DND-41 (cell line): ENCODE measurements around the gene SCARF1.

ENCODE experiments used
- ATAC-seq: fragments of 200-7000 bp; cut with Tn5 transposase; 3 replicates; pipeline ENCODE4 v1.9.1; 2021; ENCODE audit warnings: low read depth; ENCODE audit not compliant: insufficient read depth
- DNase-seq: peaks from one replicate; pipeline ENCODE4 v3.0.0-alpha.2; 2020
- H2AFZ ChIP-seq: 2 replicates; pipeline ENCODE4 v1.6.0; 2012; ENCODE audit warnings: low read depth, low read length
- H3K27ac ChIP-seq: 2 replicates; pipeline ENCODE4 v1.5.1; 2012; ENCODE audit warnings: low read length, inconsistent platforms
- H3K27me3 ChIP-seq: fragments of 200-600 bp; sonication (generic); 2 replicates; pipeline ENCODE4 v1.6.0; 2012; ENCODE audit warnings: low read length, mild to moderate bottlenecking, inconsistent platforms; ENCODE audit not compliant: insufficient read depth, poor library complexity
- H3K36me3 ChIP-seq: 2 replicates; pipeline ENCODE4 v1.5.1; 2012; ENCODE audit warnings: low read length, inconsistent platforms; ENCODE audit not compliant: insufficient read depth
- H3K4me1 ChIP-seq: 2 replicates; pipeline ENCODE4 v1.5.1; 2012; ENCODE audit warnings: mild to moderate bottlenecking, low read length; ENCODE audit not compliant: insufficient read depth
- H3K4me2 ChIP-seq: 2 replicates; pipeline ENCODE4 v1.6.0; 2012; ENCODE audit warnings: mild to moderate bottlenecking, moderate library complexity, low read length, inconsistent platforms; ENCODE audit not compliant: insufficient read depth
- H3K4me3 ChIP-seq, 2 experiments: fragments of 200-600 bp in 1 of 2; shearing (Covaris generic) in 1 of 2; 2 replicates each; pipeline ENCODE4 v1.5.1; 2012 to 2016; ENCODE audit warnings: inconsistent platforms in 2 of 2, low read length in 2 of 2, mild to moderate bottlenecking in 2 of 2, low read depth in 1 of 2, moderate library complexity in 1 of 2
- H3K79me2 ChIP-seq: 2 replicates; pipeline ENCODE4 v1.6.0; 2012; ENCODE audit warnings: low read length, inconsistent platforms; ENCODE audit not compliant: insufficient read depth
- H3K9ac ChIP-seq: 2 replicates; pipeline ENCODE4 v1.6.0; 2012; ENCODE audit warnings: low read depth, mild to moderate bottlenecking, inconsistent platforms, low read length, moderate library complexity
- H3K9me3 ChIP-seq: 2 replicates; pipeline ENCODE4 v1.5.1; 2012; ENCODE audit warnings: low read length, moderate library complexity, mild to moderate bottlenecking, inconsistent platforms; ENCODE audit not compliant: insufficient read depth, severe bottlenecking
- H4K20me1 ChIP-seq: 2 replicates; pipeline ENCODE4 v1.6.0; 2012; ENCODE audit warnings: low read length; ENCODE audit not compliant: insufficient read depth
- EZH2 ChIP-seq: IDR thresholded peaks from 3 replicates; pipeline ENCODE4 v1.6.1; 2012; ENCODE audit warnings: borderline replicate concordance, low read depth, mild to moderate bottlenecking, moderate library complexity, low read length, inconsistent platforms; ENCODE audit not compliant: severe bottlenecking
- TF ChIP-seq, protein P1 (sequence below): IDR thresholded peaks from 2 replicates; pipeline ENCODE4 v1.5.1; 2012; ENCODE audit warnings: borderline replicate concordance, low read length, moderate library complexity, mild to moderate bottlenecking; ENCODE audit not compliant: poor library complexity, severe bottlenecking; ENCODE audit errors: extremely low read depth

The SCARF1 gene

DNA sequence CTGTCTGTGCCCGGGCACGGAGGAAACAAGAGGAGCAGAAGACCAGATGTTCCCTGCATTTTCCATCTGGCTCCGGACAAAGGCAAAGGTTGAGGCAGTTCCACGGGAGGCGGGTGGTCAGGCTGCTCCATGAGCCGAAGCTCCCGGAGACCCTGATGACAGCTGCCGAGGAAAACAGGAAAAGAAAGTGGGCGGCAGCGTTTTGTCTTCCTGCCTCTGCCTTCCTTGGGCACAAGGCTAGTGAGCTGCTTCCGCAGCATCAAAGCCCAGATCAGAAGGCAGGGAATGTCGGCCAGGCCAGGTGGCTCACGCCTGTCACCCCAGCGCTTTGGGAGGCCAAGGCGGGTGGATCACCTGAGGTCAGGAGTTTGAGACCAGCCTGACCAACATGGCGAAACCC, 33.1 kb downstream of the SCARF1 start:
- Histone ChIP-seq H3K36me3 (peaks cover 60% of the 10 kb centered on the region), H3K9ac (no peak overlapping the region), H3K27me3 (no peaks in the 10 kb centered on the region), H3K27ac (no peak overlapping the region), H2AFZ (no peak overlapping the region), H3K9me3 (no peaks in the 10 kb centered on the region), H3K79me2 (no peaks in the 10 kb centered on the region), H3K4me1 (no peaks in the 10 kb centered on the region), H3K4me3 (no peak overlapping the region), H3K4me2 (no peak overlapping the region), H4K20me1 (no peaks in the 10 kb centered on the region)
- TF ChIP-seq EZH2, result no peak
- TF ChIP-seq, protein P1, sequence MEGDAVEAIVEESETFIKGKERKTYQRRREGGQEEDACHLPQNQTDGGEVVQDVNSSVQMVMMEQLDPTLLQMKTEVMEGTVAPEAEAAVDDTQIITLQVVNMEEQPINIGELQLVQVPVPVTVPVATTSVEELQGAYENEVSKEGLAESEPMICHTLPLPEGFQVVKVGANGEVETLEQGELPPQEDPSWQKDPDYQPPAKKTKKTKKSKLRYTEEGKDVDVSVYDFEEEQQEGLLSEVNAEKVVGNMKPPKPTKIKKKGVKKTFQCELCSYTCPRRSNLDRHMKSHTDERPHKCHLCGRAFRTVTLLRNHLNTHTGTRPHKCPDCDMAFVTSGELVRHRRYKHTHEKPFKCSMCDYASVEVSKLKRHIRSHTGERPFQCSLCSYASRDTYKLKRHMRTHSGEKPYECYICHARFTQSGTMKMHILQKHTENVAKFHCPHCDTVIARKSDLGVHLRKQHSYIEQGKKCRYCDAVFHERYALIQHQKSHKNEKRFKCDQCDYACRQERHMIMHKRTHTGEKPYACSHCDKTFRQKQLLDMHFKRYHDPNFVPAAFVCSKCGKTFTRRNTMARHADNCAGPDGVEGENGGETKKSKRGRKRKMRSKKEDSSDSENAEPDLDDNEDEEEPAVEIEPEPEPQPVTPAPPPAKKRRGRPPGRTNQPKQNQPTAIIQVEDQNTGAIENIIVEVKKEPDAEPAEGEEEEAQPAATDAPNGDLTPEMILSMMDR, result no peak
- no peak for ATAC-seq
- no peak for DNase-seq

DNA sequence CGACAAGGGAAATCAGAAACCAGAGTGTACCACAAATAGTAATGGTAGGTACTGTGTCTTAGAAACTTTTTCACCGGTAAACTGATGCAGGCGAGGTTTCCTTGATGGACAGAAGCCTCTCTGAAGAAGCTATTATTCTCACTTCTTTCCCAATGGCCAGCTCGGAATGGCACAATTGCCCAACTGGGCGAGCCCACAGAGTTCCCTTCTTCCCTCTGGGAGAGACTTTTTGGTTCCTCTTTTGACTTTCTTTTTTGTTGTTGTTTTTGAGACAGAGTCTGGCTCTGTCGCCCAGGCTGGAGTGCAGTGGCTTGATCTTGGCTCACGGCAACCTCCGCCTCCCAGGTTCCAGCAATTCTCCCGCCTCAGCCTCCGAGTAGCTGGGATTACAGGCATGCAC, 33.8 kb downstream of the SCARF1 start:
- H3K9me3 ChIP-seq, result no peaks in the 10 kb centered on the region
- H3K4me1 ChIP-seq, result no peaks in the 10 kb centered on the region
- no peak overlapping the region for H2AFZ ChIP-seq
- no peaks in the 10 kb centered on the region for H3K27me3 ChIP-seq
- H4K20me1 ChIP-seq, result no peaks in the 10 kb centered on the region
- no peak for ATAC-seq
- TF ChIP-seq, protein P1, result no peak
- no peak for TF ChIP-seq EZH2
- no peak for DNase-seq
- no peak overlapping the region for H3K4me3 ChIP-seq
- no peak overlapping the region for H3K27ac ChIP-seq
- H3K9ac ChIP-seq, result no peak overlapping the region
- H3K4me2 ChIP-seq, result no peak overlapping the region
- peaks cover 57% of the 10 kb centered on the region for H3K36me3 ChIP-seq
- H3K79me2 ChIP-seq, result no peaks in the 10 kb centered on the region

DNA sequence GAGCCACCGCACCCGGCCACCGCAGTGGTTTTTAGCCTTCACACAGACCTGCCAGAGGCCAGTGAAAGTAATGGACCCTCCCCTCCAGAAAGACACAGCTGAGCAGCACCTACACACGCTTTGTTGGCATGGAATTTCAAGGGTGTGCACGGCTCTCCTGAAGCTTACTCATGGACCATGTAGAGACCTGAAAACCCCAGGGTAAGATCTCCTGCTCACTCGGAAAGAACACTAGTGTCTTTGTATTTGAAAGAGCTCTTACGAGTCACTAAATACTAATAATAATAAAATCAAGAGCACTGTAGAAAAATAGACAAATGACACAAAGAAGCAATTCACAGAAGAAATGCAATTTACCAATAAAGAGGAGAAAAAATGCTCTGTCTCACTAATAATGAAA, 36.9 kb downstream of the SCARF1 start:
- DNase-seq (no peak), ATAC-seq (no peak)
- Histone ChIP-seq H4K20me1 (no peaks in the 10 kb centered on the region), H3K4me1 (no peaks in the 10 kb centered on the region), H3K9ac (no peak overlapping the region), H3K4me3 (no peak overlapping the region), H3K4me2 (no peak overlapping the region), H3K27me3 (no peaks in the 10 kb centered on the region), H3K79me2 (no peaks in the 10 kb centered on the region), H3K9me3 (no peaks in the 10 kb centered on the region), H2AFZ (no peak overlapping the region), H3K27ac (no peak overlapping the region), H3K36me3 (peaks cover 50% of the 10 kb centered on the region)
- no peak for TF ChIP-seq EZH2
- TF ChIP-seq, protein P1, result no peak

DNA sequence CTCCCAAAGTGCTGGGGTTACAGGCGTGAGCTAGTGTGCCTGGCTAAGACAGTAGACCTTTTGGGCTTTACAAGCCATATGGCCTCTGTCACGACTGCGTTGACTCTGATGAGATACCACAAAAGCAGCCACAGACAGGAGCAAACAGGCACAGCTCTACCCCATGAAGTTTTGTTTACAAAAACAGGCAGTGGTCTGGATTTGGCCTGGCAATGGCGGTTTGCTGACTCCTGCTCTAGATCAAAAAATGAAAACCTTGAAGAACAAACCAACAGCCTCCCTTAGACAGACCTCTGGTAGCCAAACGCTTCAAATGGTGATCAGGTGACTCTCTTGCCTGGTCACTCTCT, 37.6 kb downstream of the SCARF1 start:
- no peak overlapping the region for H3K4me2 ChIP-seq
- no peaks in the 10 kb centered on the region for H3K27me3 ChIP-seq
- no peak overlapping the region for H3K4me3 ChIP-seq
- no peak overlapping the region for H3K27ac ChIP-seq
- H3K9ac ChIP-seq, result no peak overlapping the region
- ATAC-seq (no peak), DNase-seq (no peak)
- no peak overlapping the region for H2AFZ ChIP-seq
- H3K4me1 ChIP-seq, result no peaks in the 10 kb centered on the region
- H3K36me3 ChIP-seq, result peaks cover 47% of the 10 kb centered on the region
- TF ChIP-seq, protein P1, result no peak
- no peak for TF ChIP-seq EZH2
- no peaks in the 10 kb centered on the region for H3K79me2 ChIP-seq
- no peaks in the 10 kb centered on the region for H3K9me3 ChIP-seq
- no peaks in the 10 kb centered on the region for H4K20me1 ChIP-seq
